PFSK-1 (cell line): ENCODE results near the gene FGGY.

Experiments
- POLR2AphosphoS5 ChIP-seq: IDR thresholded peaks from 2 replicates; pipeline ENCODE4 v1.6.1; 2012; ENCODE audit warnings: low read depth, mild to moderate bottlenecking, control low read depth, low read length, moderate library complexity
- TF ChIP-seq, protein P1 (sequence below), 2 experiments: IDR thresholded peaks; 2 replicates each; pipeline versions ENCODE4 v1.6.1 to v1.8.0; 2011 to 2012; ENCODE audit warnings: low read depth in 2 of 2, low read length in 2 of 2, control low read depth in 1 of 2, inconsistent platforms in 1 of 2, mild to moderate bottlenecking in 1 of 2, moderate library complexity in 1 of 2; ENCODE audit not compliant: insufficient read depth in 1 of 2

DNA sequence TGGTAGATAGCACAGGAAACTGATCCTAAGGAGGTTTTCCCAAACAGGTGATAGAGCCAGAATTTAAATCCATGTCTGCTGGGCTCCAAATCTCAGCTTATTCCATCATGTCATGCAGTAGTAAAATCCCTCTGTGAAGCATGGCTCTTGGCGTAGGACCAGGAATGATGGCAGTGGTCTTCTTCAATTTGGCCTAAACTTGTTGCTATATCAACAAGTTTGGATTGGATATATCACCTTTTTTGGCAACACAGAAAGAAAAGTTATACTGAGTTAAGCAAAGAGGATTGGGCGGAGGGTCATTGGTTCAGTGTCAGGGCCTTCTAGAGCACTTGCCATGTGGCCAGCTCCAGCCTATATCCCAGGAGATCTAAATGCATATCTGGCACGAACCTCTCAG, 52.2 kb downstream of the FGGY start:
- TF ChIP-seq, protein P1, sequence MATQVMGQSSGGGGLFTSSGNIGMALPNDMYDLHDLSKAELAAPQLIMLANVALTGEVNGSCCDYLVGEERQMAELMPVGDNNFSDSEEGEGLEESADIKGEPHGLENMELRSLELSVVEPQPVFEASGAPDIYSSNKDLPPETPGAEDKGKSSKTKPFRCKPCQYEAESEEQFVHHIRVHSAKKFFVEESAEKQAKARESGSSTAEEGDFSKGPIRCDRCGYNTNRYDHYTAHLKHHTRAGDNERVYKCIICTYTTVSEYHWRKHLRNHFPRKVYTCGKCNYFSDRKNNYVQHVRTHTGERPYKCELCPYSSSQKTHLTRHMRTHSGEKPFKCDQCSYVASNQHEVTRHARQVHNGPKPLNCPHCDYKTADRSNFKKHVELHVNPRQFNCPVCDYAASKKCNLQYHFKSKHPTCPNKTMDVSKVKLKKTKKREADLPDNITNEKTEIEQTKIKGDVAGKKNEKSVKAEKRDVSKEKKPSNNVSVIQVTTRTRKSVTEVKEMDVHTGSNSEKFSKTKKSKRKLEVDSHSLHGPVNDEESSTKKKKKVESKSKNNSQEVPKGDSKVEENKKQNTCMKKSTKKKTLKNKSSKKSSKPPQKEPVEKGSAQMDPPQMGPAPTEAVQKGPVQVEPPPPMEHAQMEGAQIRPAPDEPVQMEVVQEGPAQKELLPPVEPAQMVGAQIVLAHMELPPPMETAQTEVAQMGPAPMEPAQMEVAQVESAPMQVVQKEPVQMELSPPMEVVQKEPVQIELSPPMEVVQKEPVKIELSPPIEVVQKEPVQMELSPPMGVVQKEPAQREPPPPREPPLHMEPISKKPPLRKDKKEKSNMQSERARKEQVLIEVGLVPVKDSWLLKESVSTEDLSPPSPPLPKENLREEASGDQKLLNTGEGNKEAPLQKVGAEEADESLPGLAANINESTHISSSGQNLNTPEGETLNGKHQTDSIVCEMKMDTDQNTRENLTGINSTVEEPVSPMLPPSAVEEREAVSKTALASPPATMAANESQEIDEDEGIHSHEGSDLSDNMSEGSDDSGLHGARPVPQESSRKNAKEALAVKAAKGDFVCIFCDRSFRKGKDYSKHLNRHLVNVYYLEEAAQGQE (IDR thresholded peaks at IDR 0.05; ENCODE audit: insufficient read depth in 1 of 2, low read depth in 2 of 2, low read length in 2 of 2), result no peak
- TF ChIP-seq POLR2AphosphoS5, result no peak
